Mesenchymal stem cell (in vitro differentiated cells and primary cell): ENCODE data around the gene PPP5C.

Experiments used
- DNase-seq: peaks from one replicate; pipeline ENCODE4 v3.0.0-alpha.2; 2013
- H2AFZ ChIP-seq: one replicate; pipeline ENCODE4 v1.6.1; 2013; ENCODE audit warnings: low read depth, mild to moderate bottlenecking, control low read depth, inconsistent platforms, low read length, moderate library complexity
- H2AK5ac ChIP-seq: 2 replicates; pipeline ENCODE4 v1.6.1; 2013; ENCODE audit warnings: low read length, moderate library complexity, mild to moderate bottlenecking, inconsistent platforms; ENCODE audit not compliant: severe bottlenecking
- H2BK120ac ChIP-seq: one replicate; pipeline ENCODE4 v1.6.1; 2013; ENCODE audit warnings: low read depth, mild to moderate bottlenecking, inconsistent platforms, low read length, moderate library complexity
- H2BK12ac ChIP-seq, 2 experiments: one replicate each; pipeline ENCODE4 v1.6.1; 2013; ENCODE audit warnings: inconsistent platforms in 2 of 2, low read length in 2 of 2, mild to moderate bottlenecking in 2 of 2, moderate library complexity in 2 of 2, control low read depth in 1 of 2
- H2BK15ac ChIP-seq: one replicate; pipeline ENCODE4 v1.6.1; 2013; ENCODE audit warnings: mild to moderate bottlenecking, low read depth, inconsistent platforms; ENCODE audit not compliant: poor library complexity, severe bottlenecking
- H2BK5ac ChIP-seq: 2 replicates; pipeline ENCODE4 v1.6.1; 2013; ENCODE audit warnings: low read depth, mild to moderate bottlenecking, low read length, control low read depth, inconsistent platforms; ENCODE audit not compliant: poor library complexity, severe bottlenecking
- H3K14ac ChIP-seq, 2 experiments: one replicate each; pipeline ENCODE4 v1.6.1; 2013; ENCODE audit warnings: inconsistent platforms in 2 of 2, low read length in 2 of 2, control low read depth in 1 of 2, mild to moderate bottlenecking in 1 of 2, moderate library complexity in 1 of 2
- H3K18ac ChIP-seq, 2 experiments: one replicate each; pipeline ENCODE4 v1.6.1; 2013; ENCODE audit warnings: inconsistent platforms in 2 of 2, low read length in 2 of 2, control low read depth in 1 of 2, low read depth in 1 of 2, mild to moderate bottlenecking in 1 of 2
- H3K23ac ChIP-seq, 2 experiments: one replicate each; pipeline ENCODE4 v1.6.1; 2013; ENCODE audit warnings: inconsistent platforms in 2 of 2, low read length in 2 of 2, mild to moderate bottlenecking in 2 of 2, moderate library complexity in 2 of 2, control low read depth in 1 of 2
- H3K27ac ChIP-seq: 2 replicates; pipeline ENCODE4 v1.5.1; 2013; ENCODE audit warnings: mild to moderate bottlenecking, moderate library complexity, low read length, control low read depth, inconsistent platforms; ENCODE audit not compliant: poor library complexity, severe bottlenecking
- H3K27me3 ChIP-seq, 2 experiments: 2 replicates each; pipeline versions ENCODE4 v1.6.1 to v1.7.0; 2013; ENCODE audit warnings: low read length in 2 of 2, mild to moderate bottlenecking in 2 of 2, moderate library complexity in 2 of 2, control low read depth in 1 of 2, inconsistent platforms in 1 of 2; ENCODE audit not compliant: control insufficient read depth in 1 of 2, insufficient read depth in 1 of 2
- H3K36me3 ChIP-seq, 2 experiments: 2 replicates each; pipeline versions ENCODE4 v1.6.1 to v1.7.0; 2013; ENCODE audit warnings: low read length in 2 of 2, control low read depth in 1 of 2, inconsistent platforms in 1 of 2, low read depth in 1 of 2, mild to moderate bottlenecking in 1 of 2; ENCODE audit not compliant: insufficient read depth in 2 of 2, control insufficient read depth in 1 of 2
- H3K4ac ChIP-seq, 2 experiments: one replicate each; pipeline ENCODE4 v1.6.1; 2013; ENCODE audit warnings: inconsistent platforms in 2 of 2, low read length in 2 of 2, mild to moderate bottlenecking in 2 of 2, moderate library complexity in 2 of 2, control low read depth in 1 of 2, low read depth in 1 of 2
- H3K4me1 ChIP-seq: 2 replicates; pipeline ENCODE4 v1.6.1; 2013; ENCODE audit warnings: low read depth, low read length, control low read depth; ENCODE audit not compliant: control insufficient read depth, insufficient read depth
- H3K4me2 ChIP-seq: 2 replicates; pipeline ENCODE4 v1.6.1; 2013; ENCODE audit warnings: low read length, mild to moderate bottlenecking, inconsistent platforms; ENCODE audit not compliant: poor library complexity, severe bottlenecking
- H3K4me3 ChIP-seq, 2 experiments: 2 replicates each; pipeline versions ENCODE4 v1.5.1 to v1.7.0; 2013; ENCODE audit warnings: low read length in 2 of 2, mild to moderate bottlenecking in 2 of 2, control low read depth in 1 of 2, low read depth in 1 of 2; ENCODE audit not compliant: insufficient read depth in 1 of 2
- H3K79me1 ChIP-seq: replicated peaks from 2 replicates; pipeline ENCODE4 v1.6.1; 2013; ENCODE audit warnings: mild to moderate bottlenecking, control low read depth, low read length, inconsistent platforms; ENCODE audit not compliant: poor library complexity, severe bottlenecking
- H3K9ac ChIP-seq: 2 replicates; pipeline ENCODE4 v1.7.0; 2013; ENCODE audit warnings: mild to moderate bottlenecking, low read length, moderate library complexity
- H3K9me3 ChIP-seq: 2 replicates; pipeline ENCODE4 v1.7.0; 2013; ENCODE audit warnings: mild to moderate bottlenecking, low read length; ENCODE audit not compliant: control insufficient read depth
- H4K8ac ChIP-seq: one replicate; pipeline ENCODE4 v1.6.1; 2013; ENCODE audit warnings: inconsistent platforms, mild to moderate bottlenecking, low read length, moderate library complexity
- H4K91ac ChIP-seq: one replicate; pipeline ENCODE4 v1.6.1; 2013; ENCODE audit warnings: mild to moderate bottlenecking, low read length, inconsistent platforms
- WGBS: methylation state at CpG from one replicate; pipeline ENCODE4 v1.1.7; 2013; ENCODE audit warnings: mixed read lengths; 5-methylcytosine and 5-hydroxymethylcytosine counted together

The PPP5C gene

DNA sequence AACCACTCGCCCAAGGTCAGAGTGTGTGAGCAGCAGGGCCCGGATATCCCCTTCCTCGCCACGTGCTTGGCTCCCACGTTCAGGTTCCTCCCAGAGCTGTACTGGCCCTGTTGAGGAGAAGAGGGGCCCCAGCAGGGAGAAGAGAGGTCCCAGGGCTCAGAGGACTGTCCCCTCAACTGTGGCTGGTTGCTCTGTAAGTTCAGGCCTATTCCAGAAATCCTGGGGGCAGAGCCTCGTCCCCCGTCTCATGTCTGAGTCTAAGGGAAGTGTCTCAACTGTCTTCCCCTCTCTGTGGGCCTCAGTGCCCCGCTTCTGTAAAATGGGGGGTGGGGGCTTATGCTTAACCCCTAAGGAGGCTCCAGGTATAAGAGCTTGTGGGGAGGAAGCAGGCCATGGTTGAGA lies 3.9 kb downstream of the PPP5C start:
- Histone ChIP-seq H3K27ac (peak overlapping the region; percentile 71), H4K8ac (peak overlapping the region; percentile 10), H3K18ac (peak overlapping the region; percentile 40 to 61), H3K4me2 (no peak overlapping the region), H2BK120ac (no peak overlapping the region), H4K91ac (peak overlapping the region; percentile 23), H3K4me1 (peaks cover 54% of the 10 kb centered on the region), H3K9ac (peak overlapping the region; percentile 70), H3K4me3 (peak overlapping the region in 1 of 2 experiments; percentile 6), H3K23ac (no peak overlapping the region), H2AFZ (no peak overlapping the region), H2BK12ac (peak overlapping the region in 1 of 2 experiments; percentile 4), H3K9me3 (no peaks in the 10 kb centered on the region), H3K14ac (no peak overlapping the region), H3K4ac (peak overlapping the region in 1 of 2 experiments; percentile 3), H2BK5ac (no peak overlapping the region), H2AK5ac (peak overlapping the region; percentile 3), H2BK15ac (peak overlapping the region; percentile 44), H3K36me3 (peaks cover 34 to 35% of the 10 kb centered on the region in 2 experiments), H3K27me3 (no peaks in the 10 kb centered on the region), H3K79me1 (peaks cover 30% of the 10 kb centered on the region)
- 61% methylated on average over 8 of the region's 8 CpGs for WGBS
- no peak for DNase-seq

DNA sequence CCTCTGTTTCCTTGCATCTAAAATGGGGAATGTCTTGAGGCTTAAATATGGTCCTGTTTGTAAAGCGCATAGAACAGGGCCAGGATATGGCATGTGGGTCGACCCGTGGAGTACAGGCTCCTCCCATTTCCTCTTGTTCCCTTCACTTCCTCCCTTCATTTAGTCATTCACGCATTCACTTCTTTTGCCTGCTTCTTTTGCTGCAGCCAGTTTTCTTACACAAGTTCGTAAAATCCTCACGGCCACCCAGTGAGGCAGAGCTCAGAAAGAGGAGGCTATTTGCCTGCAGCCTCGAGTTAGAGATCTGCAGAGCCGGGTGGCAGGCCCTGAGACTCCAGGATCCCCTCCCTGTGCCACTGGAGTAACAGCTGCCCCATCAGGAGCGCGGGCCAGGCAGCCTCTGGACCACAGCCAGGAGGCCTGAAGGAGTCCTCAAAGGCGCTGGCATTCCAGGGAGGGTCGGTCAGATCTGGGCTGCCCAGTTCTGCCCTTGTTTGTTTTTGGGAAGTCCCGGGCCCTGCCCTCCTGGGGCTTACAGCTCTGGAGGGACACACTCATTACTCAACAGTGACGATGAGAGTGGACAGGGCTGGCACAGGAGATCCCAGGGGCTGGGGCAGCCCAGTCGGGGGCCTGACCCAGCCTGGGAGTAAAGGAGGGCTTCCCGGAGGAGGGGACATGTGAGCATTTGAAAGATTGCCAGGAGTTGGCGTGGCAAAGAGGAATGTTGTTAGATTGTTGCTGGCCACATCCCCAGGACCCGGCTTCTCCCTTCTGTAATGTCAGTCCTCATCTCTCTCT lies 4.6 kb downstream of the PPP5C start:
- Histone ChIP-seq H2AFZ (no peak overlapping the region), H3K27ac (peak overlapping the region; percentile 71), H3K4me1 (peaks cover 61% of the 10 kb centered on the region), H3K27me3 (no peaks in the 10 kb centered on the region), H4K91ac (peak overlapping the region; percentile 19), H3K4me3 (peak overlapping the region in 1 of 2 experiments; percentile 6), H3K4ac (peak overlapping the region in 1 of 2 experiments; percentile 3), H2AK5ac (no peak overlapping the region), H3K14ac (no peak overlapping the region), H2BK5ac (no peak overlapping the region), H4K8ac (peak overlapping the region; percentile 3), H3K9me3 (no peaks in the 10 kb centered on the region), H2BK15ac (no peak overlapping the region), H3K36me3 (peaks cover 41 to 42% of the 10 kb centered on the region in 2 experiments), H2BK120ac (no peak overlapping the region), H3K18ac (peak overlapping the region; percentile 40 to 58), H3K4me2 (peak overlapping the region; percentile 15), H3K9ac (peak overlapping the region; percentile 70), H2BK12ac (peak overlapping the region in 1 of 2 experiments; percentile 23), H3K79me1 (peaks cover 35% of the 10 kb centered on the region), H3K23ac (no peak overlapping the region)
- peak; percentile 68 for DNase-seq
- 53% methylated on average over 16 of the region's 18 CpGs for WGBS

DNA sequence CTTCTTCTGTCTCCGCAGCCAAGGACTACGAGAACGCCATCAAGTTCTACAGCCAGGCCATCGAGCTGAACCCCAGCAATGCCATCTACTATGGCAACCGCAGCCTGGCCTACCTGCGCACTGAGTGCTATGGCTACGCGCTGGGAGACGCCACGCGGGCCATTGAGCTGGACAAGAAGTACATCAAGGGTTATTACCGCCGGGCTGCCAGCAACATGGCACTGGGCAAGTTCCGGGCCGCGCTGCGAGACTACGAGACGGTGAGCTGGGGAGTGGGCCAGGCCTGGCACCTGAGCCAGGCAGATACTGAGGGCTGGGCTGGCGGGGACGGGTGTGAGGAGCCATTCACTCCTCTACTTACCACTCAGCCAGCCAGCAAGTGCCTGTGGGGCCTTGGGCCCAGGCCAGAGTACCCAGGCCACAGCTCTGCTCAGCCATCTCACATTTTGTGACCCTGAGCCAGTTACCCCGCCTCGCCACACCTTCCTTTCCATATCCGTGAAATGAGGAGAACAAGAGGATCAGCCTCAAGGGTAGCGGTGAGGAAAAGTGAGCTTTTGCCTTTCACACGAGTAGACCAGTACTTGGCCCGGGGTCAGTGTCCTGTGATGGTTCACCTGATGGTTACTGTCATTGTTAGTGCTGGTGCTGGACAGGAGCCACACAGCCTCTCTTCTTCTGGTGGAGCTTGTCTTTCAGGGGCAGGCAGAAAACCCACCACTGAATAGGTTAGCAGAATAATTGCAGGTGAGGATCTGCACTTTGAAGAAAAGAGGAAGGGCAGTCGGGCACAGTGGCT lies 7.0 kb downstream of the PPP5C start:
- peaks cover 46 to 56% of the 10 kb centered on the region in 2 experiments for H3K36me3 ChIP-seq
- H2BK12ac ChIP-seq = no peak overlapping the region
- no peak overlapping the region for H2AK5ac ChIP-seq
- no peak overlapping the region for H3K4me3 ChIP-seq
- DNase-seq = no peak
- no peak overlapping the region for H2AFZ ChIP-seq
- H3K79me1 ChIP-seq = peaks cover 39% of the 10 kb centered on the region
- 98% methylated on average over 28 of the region's 28 CpGs for WGBS
- no peak overlapping the region for H3K14ac ChIP-seq
- no peak overlapping the region for H2BK5ac ChIP-seq
- H3K9ac ChIP-seq = no peak overlapping the region
- H3K27me3 ChIP-seq = no peaks in the 10 kb centered on the region
- no peak overlapping the region for H4K91ac ChIP-seq
- no peak overlapping the region for H3K18ac ChIP-seq
- H2BK120ac ChIP-seq = no peak overlapping the region
- H2BK15ac ChIP-seq = no peak overlapping the region
- H3K4ac ChIP-seq = no peak overlapping the region
- H3K9me3 ChIP-seq = no peaks in the 10 kb centered on the region
- peaks cover 59% of the 10 kb centered on the region for H3K4me1 ChIP-seq
- H3K4me2 ChIP-seq = no peak overlapping the region
- H3K27ac ChIP-seq = no peak overlapping the region
- H4K8ac ChIP-seq = no peak overlapping the region
- H3K23ac ChIP-seq = no peak overlapping the region
